ENCODE results near the gene LENG1. TPM values are rescaled to one million over a fixed set of nuclear protein-coding genes. Genes with fewer than 3 reads are reported as not detected.
"Not testable (repeated sequence)": the region's sequence is repeated elsewhere in the genome, so short reads cannot be mapped to it uniquely, and the experiment has no call there.

LENG1 gene
- total RNA-seq, 2 experiments from 2014 or later = 7.6 to 9.1 TPM

DNA sequence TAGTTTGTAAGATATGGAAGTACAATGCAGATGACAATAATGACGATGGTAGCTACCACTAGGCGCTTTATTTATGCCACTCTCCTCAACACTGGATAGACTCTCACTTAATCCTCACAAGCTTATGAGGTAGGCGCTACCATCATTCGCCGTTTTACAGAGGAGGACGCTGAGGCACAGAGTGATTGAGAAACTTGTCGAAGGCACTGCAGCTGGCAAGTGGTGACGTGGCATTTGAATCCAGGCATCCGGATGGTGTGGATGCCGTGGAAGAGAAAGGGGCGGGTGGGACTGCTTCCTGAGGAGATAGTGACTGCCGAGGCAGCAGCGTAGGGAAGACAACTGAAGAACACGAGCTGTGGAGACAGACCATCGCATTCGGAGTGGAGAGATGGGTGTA, 39.9 kb upstream of the LENG1 start:
- POLR2A ChIA-PET = interaction anchor here (0.9 kb wide), 1 partner anchor 8 kb away, joined by 4 read pairs; the partner anchor contains the start of gene TSEN34
- Mint-ChIP-seq H3K4me1 (peaks cover 39% of the 10 kb centered on the region), H3K9me3 (no peaks in the 10 kb centered on the region), H3K36me3 (ENCODE audit: low read depth) (peaks cover 39% of the 10 kb centered on the region), H3K27me3 (no peaks in the 10 kb centered on the region), H3K27ac (peak overlapping the region; percentile 43), H3K4me3 (peak overlapping the region; percentile 66)
- CTCF ChIA-PET = interaction anchor here (0.6 to 0.7 kb wide), 2 partner anchors 40 to 757 kb away, joined by 3 to 6 read pairs; no protein-coding TSS in a partner anchor
- no peak for DNase-seq

DNA sequence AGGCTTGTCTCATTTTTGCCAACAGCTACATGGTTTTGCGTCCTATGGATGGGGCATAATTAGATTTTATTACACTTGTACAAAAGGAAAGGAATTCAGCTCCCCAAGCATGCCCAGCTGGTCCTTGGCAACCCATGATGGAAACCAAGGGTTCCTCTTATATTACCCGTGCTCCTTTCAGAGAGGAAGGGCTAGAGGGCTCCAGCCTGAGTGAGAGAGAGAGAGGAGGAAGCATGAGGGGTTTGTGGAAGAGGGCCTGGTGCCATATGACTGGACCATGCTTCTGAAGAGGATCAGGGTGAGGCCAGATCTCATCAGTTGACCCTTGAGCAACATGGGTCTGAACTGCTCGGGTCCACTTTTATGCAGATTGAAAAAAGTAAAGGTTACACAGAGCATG, 37.6 kb upstream of the LENG1 start:
- Mint-ChIP-seq H3K36me3 (ENCODE audit: low read depth) (peaks cover 27% of the 10 kb centered on the region), H3K4me3 (no peak overlapping the region), H3K9me3 (no peaks in the 10 kb centered on the region), H3K4me1 (peaks cover 30% of the 10 kb centered on the region), H3K27me3 (no peaks in the 10 kb centered on the region), H3K27ac (no peak overlapping the region)
- ChIA-PET CTCF (no interaction called here), POLR2A (no interaction called here)
- no peak for DNase-seq

- peaks cover 21% of the 10 kb centered on the region for H3K36me3 Mint-ChIP-seq (ENCODE audit: low read depth)
These were observed 37.0 kb upstream of the LENG1 start for GRCh38 chr19:54196536-54196935.

DNA sequence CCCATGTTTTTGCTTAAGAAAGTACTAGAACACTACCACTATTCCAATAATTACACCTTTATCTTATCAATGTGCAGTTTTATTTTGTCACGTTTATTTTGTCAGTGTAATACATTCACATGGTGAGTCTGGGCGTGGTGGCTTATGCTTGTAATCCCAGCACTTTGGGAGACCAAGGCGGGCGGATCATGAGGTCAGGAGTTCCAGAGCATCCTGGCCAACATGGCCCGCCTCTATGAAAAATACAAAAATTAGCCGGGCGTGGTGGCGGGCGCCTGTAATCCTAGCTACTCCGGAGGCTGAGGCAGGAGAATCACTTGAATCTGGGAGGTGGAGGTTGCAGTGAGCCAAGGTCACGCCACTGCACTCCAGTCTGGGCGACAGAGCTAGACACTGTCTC, 34.9 kb upstream of the LENG1 start:
- H3K27me3 Mint-ChIP-seq, POLR2A ChIA-PET, H3K4me3 Mint-ChIP-seq, DNase-seq, H3K27ac Mint-ChIP-seq, H3K9me3 Mint-ChIP-seq, CTCF ChIA-PET: not testable (repeated sequence)
- Mint-ChIP-seq H3K4me1 (peaks cover 26% of the 10 kb centered on the region), H3K36me3 (ENCODE audit: low read depth) (peaks cover 12% of the 10 kb centered on the region)

More at GRCh38 chr19:54196536-54196935, 37.0 kb upstream of the LENG1 start:
- Mint-ChIP-seq H3K4me1 (peaks cover 30% of the 10 kb centered on the region), H3K4me3 (no peak overlapping the region), H3K9me3 (no peaks in the 10 kb centered on the region), H3K27me3 (no peaks in the 10 kb centered on the region), H3K27ac (no peak overlapping the region)
- ChIA-PET POLR2A (no interaction called here), CTCF (no interaction called here)
- DNase-seq = no peak

GRCh38 chr19:54193011-54193410, 33.5 kb upstream of the LENG1 start:
- CTCF ChIA-PET = no interaction called here
- no peak overlapping the region for H3K27ac Mint-ChIP-seq
- peak overlapping the region; percentile 94 for H3K4me3 Mint-ChIP-seq

DNA sequence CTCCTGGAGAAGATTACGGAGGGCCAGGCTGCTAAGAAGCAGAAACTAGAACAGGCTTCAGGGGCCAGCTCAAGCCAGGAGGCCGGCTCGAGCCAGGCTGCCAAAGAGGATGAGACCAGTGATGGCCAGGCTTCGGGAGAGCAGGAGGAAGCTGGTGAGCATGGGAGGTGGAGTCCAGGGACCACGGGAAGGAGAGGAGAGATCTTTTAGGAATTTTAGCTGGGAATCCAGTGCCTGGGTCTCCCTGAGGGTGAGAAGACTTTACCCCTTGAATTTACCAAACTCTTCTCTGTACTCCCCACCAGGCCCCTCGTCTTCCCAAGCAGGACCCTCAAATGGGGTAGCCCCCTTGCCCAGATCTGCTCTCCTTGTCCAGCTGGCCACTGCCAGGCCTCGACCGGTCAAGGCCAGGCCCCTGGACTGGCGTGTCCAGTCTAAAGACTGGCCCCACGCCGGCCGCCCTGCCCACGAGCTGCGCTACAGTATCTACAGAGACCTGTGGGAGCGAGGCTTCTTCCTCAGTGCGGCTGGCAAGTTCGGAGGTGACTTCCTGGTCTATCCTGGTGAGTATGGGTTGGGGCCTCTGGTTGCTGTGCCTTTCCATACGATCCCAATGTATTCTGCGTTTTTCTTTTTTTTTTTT, 32.4 kb upstream of the LENG1 start:
- H3K4me3 Mint-ChIP-seq = peak overlapping the region; percentile 94
- no peaks in the 10 kb centered on the region for H3K27me3 Mint-ChIP-seq
- no peak for DNase-seq
- H3K4me1 Mint-ChIP-seq = peaks cover 41% of the 10 kb centered on the region
- H3K9me3 Mint-ChIP-seq = no peaks in the 10 kb centered on the region
- ChIA-PET CTCF (interaction anchor here (1.1 to 1.2 kb wide), 2 partner anchors 9 to 90 kb away, joined by 3 read pairs; partner anchors contain the start of gene RPS9), POLR2A (interaction anchor here (0.6 to 1.6 kb wide), 4 partner anchors 8 to 57 kb away, joined by 3 to 5 read pairs (median 4); no protein-coding TSS in a partner anchor)
- H3K27ac Mint-ChIP-seq = peak overlapping the region; percentile 86
- H3K36me3 Mint-ChIP-seq (ENCODE audit: low read depth) = peaks cover 12% of the 10 kb centered on the region

More at GRCh38 chr19:54193011-54193410, 33.5 kb upstream of the LENG1 start:
- H3K4me1 Mint-ChIP-seq = peaks cover 30% of the 10 kb centered on the region
- peaks cover 12% of the 10 kb centered on the region for H3K36me3 Mint-ChIP-seq (ENCODE audit: low read depth)
- POLR2A ChIA-PET = no interaction called here
- DNase-seq = no peak
- H3K27me3 Mint-ChIP-seq = no peaks in the 10 kb centered on the region
- no peaks in the 10 kb centered on the region for H3K9me3 Mint-ChIP-seq

GRCh38 chr19:54191011-54191810, 31.7 kb upstream of the LENG1 start, which contains the start of gene TSEN34:
TSEN34 (plus strand) TSS chr19:54191308; CDS start chr19:54191365, 57 bp downstream.
- Mint-ChIP-seq H3K4me1 (peaks cover 42% of the 10 kb centered on the region), H3K9me3 (no peaks in the 10 kb centered on the region), H3K36me3 (ENCODE audit: low read depth) (peaks cover 15% of the 10 kb centered on the region), H3K27me3 (no peaks in the 10 kb centered on the region), H3K4me3 (peak within 1 kb of the TSS; percentile 94), H3K27ac (peak within 1 kb of the TSS; percentile 97)
- ChIA-PET CTCF (interaction anchor here (1.1 to 1.2 kb wide), 2 partner anchors 10 to 90 kb away, joined by 3 read pairs; partner anchors contain the start of gene RPS9), POLR2A (interaction anchor here (0.6 to 1.6 kb wide), 4 partner anchors 9 to 58 kb away, joined by 3 to 5 read pairs (median 4); no protein-coding TSS in a partner anchor)
- peak; percentile 83 for DNase-seq

DNA sequence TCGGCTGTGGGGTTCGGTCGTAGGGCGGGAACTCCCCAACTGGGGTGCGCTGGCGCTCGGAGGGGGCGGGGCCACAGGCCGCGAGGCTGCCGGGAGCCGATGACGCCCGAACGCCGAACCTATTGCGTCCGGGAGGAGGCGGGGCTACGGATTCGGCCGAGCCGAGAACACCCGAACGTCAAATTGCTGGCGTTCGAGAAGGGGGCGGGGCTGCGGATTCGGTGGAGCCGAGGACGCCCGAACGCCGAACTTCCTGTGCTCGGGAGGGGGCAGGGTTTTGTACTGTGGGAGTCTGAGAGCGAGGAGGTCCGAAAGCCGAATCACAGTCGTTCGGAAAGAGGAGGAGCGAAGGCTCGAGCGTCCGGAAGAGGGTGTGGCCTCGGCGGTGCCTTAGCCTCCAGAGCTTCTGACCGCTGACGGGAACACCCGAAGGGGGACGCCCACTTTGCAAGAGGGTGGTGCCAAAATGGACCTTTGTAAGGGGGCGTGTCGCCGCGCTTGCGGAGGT, 31.0 kb upstream of the LENG1 start:
- no peaks in the 10 kb centered on the region for H3K27me3 Mint-ChIP-seq
- peaks cover 15% of the 10 kb centered on the region for H3K36me3 Mint-ChIP-seq (ENCODE audit: low read depth)
- peaks cover 42% of the 10 kb centered on the region for H3K4me1 Mint-ChIP-seq
- peak overlapping the region; percentile 97 for H3K27ac Mint-ChIP-seq
- peak overlapping the region; percentile 94 for H3K4me3 Mint-ChIP-seq
- peak; percentile 100 for DNase-seq
- H3K9me3 Mint-ChIP-seq = no peaks in the 10 kb centered on the region
- ChIA-PET CTCF (interaction anchor here (1.1 to 1.2 kb wide), 2 partner anchors 10 to 89 kb away, joined by 3 read pairs; partner anchors contain the start of gene RPS9), POLR2A (interaction anchor here (1.6 kb wide), 1 partner anchor 9 kb away, joined by 4 read pairs; no protein-coding TSS in a partner anchor)

DNA sequence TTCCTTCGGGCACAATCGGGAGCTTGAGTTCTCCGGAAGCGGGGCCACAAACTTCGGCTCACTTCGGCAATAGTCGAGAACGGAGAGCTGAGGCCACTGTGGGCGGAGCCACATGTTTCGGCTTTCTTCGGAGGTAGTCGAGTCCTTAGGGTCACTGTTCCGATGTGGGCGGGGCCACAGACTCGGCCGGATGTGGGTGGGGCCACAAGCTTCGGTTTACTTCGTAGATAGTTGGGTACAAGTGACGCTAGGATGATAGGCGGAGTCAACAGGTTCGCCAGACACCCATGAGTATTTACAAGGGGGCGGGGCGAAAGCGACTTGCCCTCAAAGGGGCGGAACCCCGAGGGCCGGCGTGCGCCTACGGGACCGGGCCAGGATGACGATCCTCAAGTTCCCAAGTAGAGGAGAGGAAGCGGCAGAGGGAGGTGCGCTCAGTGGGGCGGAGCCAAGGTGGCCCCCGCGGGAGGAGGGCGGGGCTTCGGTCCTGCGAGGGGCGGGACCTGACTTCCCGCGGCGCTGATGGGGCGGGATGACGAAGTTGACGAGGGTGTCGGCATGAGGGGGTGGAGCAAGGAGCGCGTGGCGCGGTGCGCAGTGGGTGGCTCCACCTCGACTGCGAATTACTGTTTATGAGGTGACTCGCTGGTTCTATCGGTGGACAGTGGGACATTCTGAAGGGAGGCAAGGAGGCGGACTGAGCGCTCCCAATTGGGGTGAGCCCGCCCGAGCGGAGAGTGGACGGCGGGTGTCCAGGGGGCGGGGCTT, 30.4 kb upstream of the LENG1 start:
- Mint-ChIP-seq H3K27ac (peak overlapping the region; percentile 97), H3K36me3 (ENCODE audit: low read depth) (peaks cover 12% of the 10 kb centered on the region), H3K4me1 (peaks cover 40% of the 10 kb centered on the region), H3K27me3 (no peaks in the 10 kb centered on the region), H3K9me3 (no peaks in the 10 kb centered on the region), H3K4me3 (peak overlapping the region; percentile 94)
- peak; percentile 100 for DNase-seq
- CTCF ChIA-PET = interaction anchor here (0.7 to 4.4 kb wide), 9 partner anchors 11 to 259 kb away, joined by 3 to 27 read pairs (median 3); partner anchors contain the start of gene LENG8
- POLR2A ChIA-PET = interaction anchor here (0.5 to 1.6 kb wide), 5 partner anchors 10 to 1384 kb away, joined by 3 to 4 read pairs (median 4); partner anchors contain the start of gene RPS9

DNA sequence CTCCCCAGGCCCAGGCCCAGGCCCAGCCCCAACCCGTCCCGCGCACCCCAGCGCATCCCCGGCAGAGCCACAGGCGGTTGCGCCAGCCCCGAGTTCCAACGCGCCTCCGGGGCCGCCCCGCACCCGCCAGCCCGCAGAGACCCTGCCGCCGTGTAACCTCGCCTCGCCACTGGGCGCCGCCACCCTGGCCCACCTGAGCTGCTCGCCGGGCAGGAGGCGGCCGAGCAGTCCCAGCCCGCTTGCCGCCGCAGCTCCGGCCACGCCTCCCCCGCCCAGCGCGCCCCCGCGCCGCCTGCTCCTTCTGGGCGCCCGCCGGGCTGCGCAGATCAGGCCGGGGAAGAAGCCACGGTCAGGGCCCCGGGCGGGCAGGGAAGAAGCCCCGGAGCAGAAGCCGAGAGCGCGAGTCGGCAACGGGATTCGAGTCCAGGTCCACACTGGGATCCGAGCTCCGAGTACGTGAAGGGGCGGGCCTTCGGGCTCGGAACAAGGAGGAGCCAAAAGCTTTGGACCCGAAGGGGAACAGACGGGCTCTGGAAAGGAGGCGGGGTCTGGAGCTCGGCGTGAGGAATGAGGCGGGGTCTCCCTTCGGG, 29.7 kb upstream of the LENG1 start, which contains the start of gene MBOAT7:
MBOAT7 (minus strand) TSS at position 436 of the 590 bp plus-strand sequence. CDS start 1,072 bp downstream, outside the sequence.
- H3K27me3 Mint-ChIP-seq = no peaks in the 10 kb centered on the region
- CTCF ChIA-PET = interaction anchor here (0.7 to 4.4 kb wide), 10 partner anchors 9 to 260 kb away, joined by 3 to 27 read pairs (median 3); partner anchors contain the start of gene LENG8
- DNase-seq = no peak
- POLR2A ChIA-PET = interaction anchor here (0.5 to 1.2 kb wide), 4 partner anchors 11 to 1384 kb away, joined by 3 to 4 read pairs (median 4); partner anchors contain the start of gene RPS9
- peak within 1 kb of the TSS; percentile 97 for H3K27ac Mint-ChIP-seq
- peaks cover 40% of the 10 kb centered on the region for H3K4me1 Mint-ChIP-seq
- H3K4me3 Mint-ChIP-seq = peak within 1 kb of the TSS; percentile 94
- H3K9me3 Mint-ChIP-seq = no peaks in the 10 kb centered on the region
- peaks cover 13% of the 10 kb centered on the region for H3K36me3 Mint-ChIP-seq (ENCODE audit: low read depth)

- Mint-ChIP-seq H3K4me3 (peak overlapping the region; percentile 94), H3K9me3 (no peaks in the 10 kb centered on the region), H3K36me3 (ENCODE audit: low read depth) (peaks cover 16% of the 10 kb centered on the region), H3K4me1 (peaks cover 40% of the 10 kb centered on the region), H3K27me3 (no peaks in the 10 kb centered on the region), H3K27ac (peak overlapping the region; percentile 88)
- DNase-seq = peak; percentile 57
- CTCF ChIA-PET = interaction anchor here (4.4 kb wide), 1 partner anchor 19 kb away, joined by 27 read pairs; no protein-coding TSS in a partner anchor
- POLR2A ChIA-PET = no interaction called here
These were observed 28.8 kb upstream of the LENG1 start for GRCh38 chr19:54188215-54188871.

Data from activated CD4-positive, alpha-beta T cell treated with anti-CD3 and anti-CD28 coated beads, Interleukin-2, amount 10 ng/mL, durations not matched to agents 7 days and 5 days (primary cell).